NCI-H2227 (cell line): ENCODE measurements around the gene TEAD3.

ENCODE experiments used
- DNase-seq: peaks from one replicate; lab custom pipeline; 2025; ENCODE audit not compliant: unreplicated experiment; lab: John Stamatoyannopoulos, UW

TEAD3 gene

GRCh38 chr6:35476004-35476403 lies 20.9 kb downstream of the TEAD3 start:
- DNase-seq = no peak

GRCh38 chr6:35475573-35475972 lies 21.3 kb downstream of the TEAD3 start:
- DNase-seq = no peak

GRCh38 chr6:35474942-35475570 lies 21.8 kb downstream of the TEAD3 start:
- no peak for DNase-seq

GRCh38 chr6:35474131-35474941 lies 22.5 kb downstream of the TEAD3 start:
- no peak for DNase-seq

GRCh38 chr6:35473850-35474130 lies 23.1 kb downstream of the TEAD3 start:
- no peak for DNase-seq

- DNase-seq = no peak
Measured at GRCh38 chr6:35473075-35473849, 23.6 kb downstream of the TEAD3 start.

GRCh38 chr6:35471836-35472345 lies 25.0 kb downstream of the TEAD3 start:
- DNase-seq = no peak

- no peak for DNase-seq
Measured at GRCh38 chr6:35470663-35471120, 26.2 kb downstream of the TEAD3 start.

GRCh38 chr6:35469751-35470662 lies 26.9 kb downstream of the TEAD3 start:
- DNase-seq = no peak

- peak; percentile 68 for DNase-seq
Measured at GRCh38 chr6:35468980-35469750, 27.7 kb downstream of the TEAD3 start.

- DNase-seq = peak; percentile 99
Measured at GRCh38 chr6:35468181-35468979, 28.5 kb downstream of the TEAD3 start, which contains the start of gene RPL10A. RPL10A (plus strand) TSS chr6:35468401; CDS start chr6:35468435, 34 bp downstream.

- DNase-seq = no peak
Measured at GRCh38 chr6:35465646-35466045, 31.2 kb downstream of the TEAD3 start.

GRCh38 chr6:35463292-35463691 lies 33.6 kb downstream of the TEAD3 start:
- DNase-seq = no peak

- no peak for DNase-seq
Measured at GRCh38 chr6:35461270-35461669, 35.6 kb downstream of the TEAD3 start.

GRCh38 chr6:35457907-35458306 lies 39.0 kb downstream of the TEAD3 start:
- DNase-seq = no peak

GRCh38 chr6:35454391-35455110 lies 42.3 kb downstream of the TEAD3 start:
- no peak for DNase-seq

GRCh38 chr6:35453236-35453635 lies 43.6 kb downstream of the TEAD3 start:
- DNase-seq = no peak
